GM18520 (cell line): ENCODE results near the gene SFXN5.

Experiments used
- ATAC-seq: cut with Tn5 transposase; IDR thresholded peaks from one replicate; pipeline ENCODE4 v1.9.1; 2021; ENCODE audit not compliant: unreplicated experiment

Gene SFXN5

DNA sequence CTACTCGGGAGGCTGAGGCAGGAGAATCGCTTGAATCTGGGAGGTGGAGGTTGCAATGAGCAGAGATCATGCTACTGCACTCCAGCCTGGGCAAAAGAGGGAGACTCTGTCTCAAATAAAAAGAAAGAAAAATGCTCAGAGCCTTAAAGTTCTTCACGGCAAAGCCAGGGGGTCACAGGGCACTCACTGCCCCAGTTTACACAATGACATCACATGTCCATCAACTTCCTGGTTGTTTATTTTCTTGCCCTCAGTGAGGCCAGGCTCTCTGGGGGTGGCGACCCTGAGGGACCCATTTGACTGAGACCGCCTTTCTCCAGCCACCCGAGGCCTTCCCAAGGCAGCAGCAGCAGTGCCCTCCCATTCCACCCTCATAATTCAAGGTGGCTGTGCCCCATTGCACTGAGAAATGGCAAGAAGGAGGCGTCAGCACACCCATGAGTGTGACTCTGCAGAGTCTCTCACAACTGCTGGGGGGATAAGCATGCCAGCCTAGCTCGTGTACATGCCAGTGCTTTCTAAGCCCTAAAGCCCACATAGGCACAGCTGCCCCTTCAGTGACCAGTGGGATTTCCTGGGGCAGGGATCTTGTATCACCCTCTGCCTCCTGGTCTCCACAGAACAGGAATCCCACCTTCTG is 50.0 kb downstream of the SFXN5 start:
- ATAC-seq = no peak

GRCh38 chr2:73020657-73021370 is 50.7 kb downstream of the SFXN5 start:
- ATAC-seq = no peak

DNA sequence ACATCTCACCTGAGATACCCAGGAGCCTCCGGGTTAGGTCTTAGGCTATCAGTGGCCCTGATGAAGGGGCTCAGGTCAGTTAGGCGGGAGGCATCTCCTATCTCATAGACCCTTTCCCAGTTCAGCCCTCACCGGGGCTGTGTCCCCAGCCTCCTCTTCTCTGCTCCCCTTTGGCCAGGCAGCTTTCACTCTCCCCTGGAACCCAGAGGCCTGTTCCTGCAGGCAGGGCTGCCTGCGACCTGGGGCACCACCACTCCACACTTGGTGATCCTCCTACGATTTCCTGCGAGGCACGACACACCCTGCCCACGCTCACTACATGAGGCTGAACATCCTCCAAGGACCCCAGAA is 51.2 kb downstream of the SFXN5 start:
- no peak for ATAC-seq

DNA sequence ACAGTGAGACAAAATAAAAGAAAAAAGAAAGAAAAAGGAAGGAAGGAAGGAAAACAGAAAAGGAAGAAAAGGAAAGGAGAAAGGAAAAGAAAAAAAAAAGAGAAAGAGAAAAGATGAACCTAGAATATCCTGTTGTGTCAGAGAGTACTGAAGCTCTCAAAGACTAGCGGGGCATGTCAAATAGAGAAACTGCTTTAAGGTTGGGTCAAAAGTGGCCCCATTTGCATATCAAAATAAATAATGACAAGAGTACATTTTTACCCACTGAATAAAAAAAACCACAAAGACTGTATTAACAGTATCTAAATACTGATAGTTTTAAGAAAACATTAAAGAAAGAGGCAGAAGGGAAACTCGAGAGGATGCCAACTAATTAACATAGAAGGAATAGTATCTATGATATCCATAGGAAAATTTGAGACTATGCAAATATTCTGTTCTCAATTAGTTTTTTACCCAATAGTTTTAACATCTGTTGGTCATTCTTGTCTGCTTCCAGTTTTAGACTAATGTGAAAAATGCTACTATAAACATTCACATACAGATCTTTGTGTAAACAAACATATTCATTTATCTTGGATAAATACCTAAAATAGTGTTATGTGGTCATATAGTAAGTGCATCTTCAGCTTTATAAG is 53.2 kb downstream of the SFXN5 start:
- no peak for ATAC-seq

- no peak for ATAC-seq
Observed at GRCh38 chr2:73013936-73014335, 57.6 kb downstream of the SFXN5 start.

DNA sequence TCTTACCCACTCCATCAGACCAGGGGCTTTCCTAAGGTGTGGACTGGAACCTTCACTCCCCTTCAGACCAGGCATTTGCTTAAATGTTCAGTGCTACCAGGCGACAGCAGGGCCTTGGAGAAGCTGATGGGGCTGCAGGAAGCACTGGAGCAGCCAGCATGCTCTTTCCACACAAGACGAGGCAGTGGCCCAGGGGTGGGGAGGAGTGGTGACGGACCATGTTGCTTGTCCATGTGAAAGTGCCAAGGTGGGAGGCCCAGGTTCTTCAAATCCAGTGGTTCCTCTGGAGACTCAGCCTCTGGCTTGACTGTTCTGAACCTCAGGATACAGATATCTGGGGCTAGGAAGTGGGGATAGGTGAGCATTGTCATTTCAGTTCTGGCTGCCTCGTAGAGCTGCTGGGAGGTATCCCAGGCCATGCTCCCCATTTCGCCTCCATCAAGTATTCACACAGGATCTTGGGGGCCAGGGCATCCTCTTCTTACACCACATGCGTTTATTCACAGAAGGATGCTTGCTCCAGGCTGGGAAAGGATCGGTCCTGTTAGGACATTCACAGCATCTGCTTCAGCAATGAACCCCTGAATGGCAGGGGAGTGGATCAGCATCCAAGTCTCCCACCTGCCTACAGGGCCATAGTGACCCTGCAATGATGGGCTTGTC is 62.2 kb downstream of the SFXN5 start:
- ATAC-seq = no peak

DNA sequence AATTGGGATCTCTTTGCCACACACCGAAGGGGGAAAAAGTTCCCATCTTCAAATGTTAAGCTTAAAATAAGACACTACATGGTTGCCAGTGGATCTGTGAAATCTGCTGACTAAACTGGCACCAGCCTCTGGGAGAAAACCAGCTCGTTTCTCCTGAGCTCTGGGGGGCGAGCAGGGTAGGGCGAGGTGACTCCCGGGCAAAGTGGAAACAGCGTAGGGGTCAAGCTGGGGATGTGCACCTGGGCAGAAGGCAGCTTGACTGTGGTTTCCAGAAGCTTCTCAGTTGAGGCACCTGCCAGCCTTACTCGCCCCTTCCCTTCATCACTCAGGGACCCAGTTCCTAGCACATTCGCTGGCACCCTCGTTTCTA is 62.8 kb downstream of the SFXN5 start:
- no peak for ATAC-seq

- no peak for ATAC-seq
Observed at GRCh38 chr2:73007991-73008765, 63.3 kb downstream of the SFXN5 start.

DNA sequence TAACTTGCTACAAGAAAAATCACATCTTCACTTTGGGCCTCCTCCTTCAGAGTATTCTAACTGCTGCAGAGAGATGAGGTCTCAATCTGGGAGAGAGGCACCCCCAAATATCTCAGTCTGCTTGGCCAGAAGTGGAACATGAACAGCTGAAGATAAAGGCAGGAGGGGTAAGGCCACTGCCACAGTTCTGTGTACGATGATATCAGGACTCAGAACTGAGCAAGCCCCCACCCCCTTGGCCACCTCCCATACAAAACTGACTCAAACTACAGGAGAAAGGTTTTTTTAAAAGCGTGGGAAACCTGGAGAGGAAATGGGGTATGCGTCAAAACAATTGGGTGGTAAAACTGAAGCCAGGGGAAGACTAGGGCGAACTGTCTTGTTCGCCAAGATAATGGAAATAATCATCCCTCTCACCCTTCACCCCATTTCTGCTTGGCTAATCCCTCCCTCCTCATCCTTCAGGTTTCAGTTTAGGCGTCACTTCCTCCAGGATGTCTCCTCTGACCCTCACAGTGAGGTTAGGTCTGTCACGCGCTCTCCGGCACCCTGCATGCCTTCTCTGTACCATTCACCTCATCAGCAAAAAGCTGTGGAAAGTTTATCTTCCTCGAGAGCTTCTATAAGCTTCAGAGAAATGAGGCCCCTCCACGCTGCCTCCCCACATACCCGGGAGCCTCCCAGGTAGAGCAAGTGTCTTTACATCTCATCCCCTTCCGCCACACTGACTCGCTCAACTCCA is 64.4 kb downstream of the SFXN5 start:
- no peak for ATAC-seq

GRCh38 chr2:73004889-73005596 is 66.5 kb downstream of the SFXN5 start:
- ATAC-seq = no peak

DNA sequence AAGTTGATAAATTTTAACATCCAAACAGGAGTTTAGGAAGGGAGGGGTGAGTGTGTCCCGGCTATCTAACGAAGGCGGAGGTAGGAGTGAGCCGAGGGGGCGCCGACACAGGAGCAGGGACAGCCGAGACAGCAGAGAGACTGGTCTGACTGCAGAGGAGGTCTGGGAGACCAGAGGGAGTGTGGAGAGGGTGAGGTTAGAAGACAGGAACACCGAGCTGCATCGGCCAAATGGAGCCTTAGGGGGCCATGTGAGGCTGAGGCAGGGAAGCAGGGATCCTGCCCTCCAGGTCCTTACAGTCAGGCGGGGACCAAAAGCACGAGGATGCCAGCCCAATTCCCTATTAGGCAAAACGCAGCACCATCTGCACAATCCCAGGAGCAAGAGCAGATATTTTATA is 67.0 kb downstream of the SFXN5 start:
- ATAC-seq = no peak

GRCh38 chr2:73003027-73003426 is 68.5 kb downstream of the SFXN5 start:
- ATAC-seq = no peak

- ATAC-seq = no peak
Observed at GRCh38 chr2:73000808-73001570, 70.5 kb downstream of the SFXN5 start.

DNA sequence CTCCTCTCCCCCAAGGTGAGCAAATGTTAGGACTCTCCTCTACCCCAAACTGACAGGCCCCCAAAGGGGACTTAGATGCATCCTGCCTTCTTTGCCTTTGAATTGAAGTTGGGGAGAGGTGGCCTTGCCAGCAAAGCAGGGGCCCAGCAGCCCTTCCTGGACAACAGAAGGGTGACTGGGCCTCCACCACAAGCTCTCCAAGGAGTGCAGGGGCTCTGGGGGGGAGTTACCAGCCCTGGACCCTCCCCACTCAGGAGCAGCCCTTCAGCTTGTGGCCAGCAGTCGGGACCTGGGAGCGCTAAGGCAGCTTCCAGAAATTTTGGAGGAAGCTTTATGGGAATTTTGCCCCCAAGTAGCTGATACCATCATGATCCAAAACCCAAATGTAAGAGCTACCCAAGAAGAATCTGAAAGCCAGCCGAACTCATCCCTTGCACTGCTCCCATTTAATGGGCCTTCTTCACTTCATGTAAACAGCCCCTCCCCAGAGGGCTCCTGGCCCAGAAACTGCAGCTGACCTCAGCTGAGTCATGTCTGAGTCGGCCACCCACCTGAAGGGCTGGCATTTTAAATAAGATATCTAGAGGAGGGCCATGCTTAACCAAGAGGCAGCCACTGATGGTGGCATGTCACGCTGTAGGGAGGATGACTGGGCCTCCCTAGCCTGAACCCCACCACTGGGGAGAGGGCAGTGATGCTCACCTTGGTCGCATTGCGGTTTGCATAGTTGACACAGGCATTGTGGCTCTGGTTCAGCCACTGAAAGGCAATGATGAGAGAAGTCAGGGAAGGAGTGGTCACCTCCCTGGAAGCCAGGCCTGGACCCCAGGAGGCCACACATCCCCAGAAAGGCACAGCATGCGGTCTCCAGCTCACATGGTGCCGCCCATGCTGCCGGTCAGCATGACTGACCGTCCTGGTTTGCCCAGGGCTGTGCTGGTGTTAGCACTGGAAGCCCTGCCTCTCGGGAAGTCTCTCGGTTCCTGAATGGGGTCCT is 71.5 kb downstream of the SFXN5 start:
- no peak for ATAC-seq

- ATAC-seq = no peak
Observed at GRCh38 chr2:72998724-72999123, 72.8 kb downstream of the SFXN5 start.

DNA sequence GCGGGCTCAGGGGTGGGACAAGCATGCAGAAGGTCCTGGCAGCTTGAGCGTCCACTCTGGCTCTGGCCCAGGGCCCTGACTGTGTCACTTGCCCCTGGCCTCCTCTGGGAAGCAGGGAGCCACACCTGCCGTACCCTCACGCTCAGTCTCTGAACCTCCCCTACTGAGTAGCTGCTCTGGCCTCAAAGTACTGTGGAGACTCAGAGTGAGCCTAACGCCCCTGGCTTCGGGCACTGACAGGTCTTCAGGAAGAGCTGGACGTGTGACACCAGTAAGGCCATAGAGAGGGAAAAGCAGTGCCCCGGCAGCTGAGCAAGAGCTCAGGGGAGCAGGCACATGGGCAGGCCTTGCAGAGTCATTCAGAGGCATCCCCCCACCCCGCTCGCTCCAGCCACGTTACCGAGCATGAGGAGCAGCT is 73.3 kb downstream of the SFXN5 start:
- ATAC-seq = no peak

DNA sequence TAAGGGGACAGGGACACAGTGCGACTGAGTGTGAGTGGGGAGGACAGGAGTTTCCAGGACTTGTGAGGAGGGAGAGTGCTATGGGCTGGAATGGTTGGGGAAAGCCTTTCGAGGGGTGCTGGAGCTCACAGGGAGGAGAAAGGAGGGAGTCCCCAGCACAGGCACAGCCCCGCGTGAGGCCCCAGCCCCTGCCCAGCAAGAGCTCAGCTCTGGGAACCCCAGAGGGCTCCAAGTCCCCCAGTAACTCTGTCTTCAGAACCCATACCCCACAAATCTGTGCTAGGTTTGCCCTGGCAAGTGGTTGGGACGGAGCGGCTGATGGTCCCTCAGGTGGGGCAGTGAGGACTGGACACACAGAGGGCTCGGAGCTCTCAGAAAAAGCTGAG is 75.4 kb downstream of the SFXN5 start:
- ATAC-seq = no peak
